ENCODE measurements around the gene GRIK5.
"Not testable (repeated sequence)": the region's sequence is repeated elsewhere in the genome, so short reads cannot be mapped to it uniquely, and the experiment has no call there.

GRIK5 gene

GRCh38 chr19:42069619-42070351 lies at the start of gene GRIK5:
TSS of gene GRIK5 (minus strand) at chr19:42070206. CDS start at chr19:42065770, 4,436 bp downstream.
- no peak for DNase-seq

DNA sequence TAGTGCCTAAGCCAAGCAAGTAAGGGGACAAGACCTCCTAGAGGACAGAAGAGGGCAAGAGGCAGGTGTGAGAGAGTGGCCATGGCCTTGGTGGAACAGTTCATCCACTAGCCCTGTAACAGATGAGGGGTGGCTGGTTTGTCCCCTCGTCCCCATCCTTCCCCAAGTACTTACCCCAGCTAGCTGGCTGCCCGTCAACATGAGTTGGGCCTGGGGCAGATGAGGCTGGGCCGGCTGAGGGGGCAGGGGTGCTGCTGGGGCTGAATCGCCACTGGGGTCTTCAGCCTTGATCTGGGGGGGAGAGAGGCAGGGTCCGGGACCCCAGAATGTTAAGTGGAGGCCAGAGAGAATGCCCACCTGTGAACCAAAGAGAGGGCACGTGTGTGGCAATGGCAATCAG lies 47.1 kb upstream of the GRIK5 start:
- no peak for DNase-seq

DNA sequence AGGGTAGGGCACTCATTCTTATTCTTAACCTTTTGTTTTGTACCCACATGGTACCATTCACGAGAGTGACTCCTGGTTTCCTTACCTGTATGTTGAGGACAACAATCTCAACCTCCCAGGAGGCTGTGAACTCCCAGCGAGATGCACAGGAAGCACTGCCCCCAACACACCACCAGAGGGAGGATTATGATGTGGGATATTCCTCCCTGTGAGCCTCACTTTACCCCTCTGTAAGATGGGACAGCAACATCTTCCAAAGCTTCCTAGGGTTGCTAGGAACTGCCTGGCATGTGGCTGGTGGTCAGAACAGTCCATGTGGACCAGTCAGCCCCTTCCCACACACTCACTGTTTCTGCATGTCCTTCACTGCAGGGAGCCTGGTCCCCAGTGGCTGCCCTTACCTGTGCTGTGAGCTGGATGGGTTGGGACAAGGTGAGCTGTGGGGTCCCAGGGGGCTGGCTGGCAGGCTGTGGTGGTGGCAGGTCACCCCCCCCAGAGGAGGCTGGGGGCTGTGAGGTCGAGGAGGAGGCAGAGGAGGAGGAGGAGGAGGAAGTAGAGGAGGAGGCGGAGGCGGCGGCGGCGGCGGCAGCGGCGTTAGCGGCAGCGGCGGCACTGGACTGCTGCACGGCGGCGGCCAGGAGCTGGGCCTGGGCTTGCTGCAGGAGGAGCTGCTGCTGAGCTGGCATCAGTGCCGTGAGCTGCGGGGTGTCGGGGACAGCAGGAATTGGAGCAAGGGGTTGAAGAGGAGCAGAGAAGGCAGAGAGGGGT lies 46.5 kb upstream of the GRIK5 start:
- DNase-seq: no peak

GRCh38 chr19:42115705-42116104 lies 45.7 kb upstream of the GRIK5 start:
- no peak for DNase-seq

DNA sequence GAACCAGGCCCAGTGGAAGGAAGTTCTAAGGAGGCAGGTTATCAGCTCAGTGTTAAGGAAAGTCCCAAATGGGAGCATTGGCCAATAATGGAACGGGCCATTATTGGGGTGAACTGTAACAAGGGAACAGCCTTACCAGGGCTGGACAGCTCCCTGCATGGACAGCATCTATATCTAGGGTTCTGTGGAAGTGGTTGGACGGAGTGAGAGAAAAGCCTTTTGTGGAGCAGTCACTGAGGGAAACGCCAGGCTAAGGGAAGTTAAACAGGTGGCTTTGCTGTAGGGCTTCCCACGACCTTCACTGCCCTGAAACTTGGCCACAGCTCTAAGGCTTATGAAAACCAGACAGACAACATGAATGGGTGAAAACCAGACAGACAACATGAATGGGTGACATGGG lies 45.2 kb upstream of the GRIK5 start:
- DNase-seq: no peak

GRCh38 chr19:42114412-42114811 lies 44.4 kb upstream of the GRIK5 start:
- DNase-seq: no peak

GRCh38 chr19:42113641-42114348 lies 43.8 kb upstream of the GRIK5 start:
- no peak for DNase-seq

GRCh38 chr19:42111811-42112210 lies 41.8 kb upstream of the GRIK5 start:
- DNase-seq: no peak

GRCh38 chr19:42111384-42111783 lies 41.4 kb upstream of the GRIK5 start:
- no peak for DNase-seq

GRCh38 chr19:42110658-42111057 lies 40.7 kb upstream of the GRIK5 start:
- DNase-seq: no peak

- DNase-seq: no peak
Measured at GRCh38 chr19:42109896-42110295, 39.9 kb upstream of the GRIK5 start.

- peak; percentile 95 for DNase-seq
Measured at GRCh38 chr19:42108527-42109389, 38.8 kb upstream of the GRIK5 start.

- no peak for DNase-seq
Measured at GRCh38 chr19:42105368-42105767, 35.4 kb upstream of the GRIK5 start.

DNA sequence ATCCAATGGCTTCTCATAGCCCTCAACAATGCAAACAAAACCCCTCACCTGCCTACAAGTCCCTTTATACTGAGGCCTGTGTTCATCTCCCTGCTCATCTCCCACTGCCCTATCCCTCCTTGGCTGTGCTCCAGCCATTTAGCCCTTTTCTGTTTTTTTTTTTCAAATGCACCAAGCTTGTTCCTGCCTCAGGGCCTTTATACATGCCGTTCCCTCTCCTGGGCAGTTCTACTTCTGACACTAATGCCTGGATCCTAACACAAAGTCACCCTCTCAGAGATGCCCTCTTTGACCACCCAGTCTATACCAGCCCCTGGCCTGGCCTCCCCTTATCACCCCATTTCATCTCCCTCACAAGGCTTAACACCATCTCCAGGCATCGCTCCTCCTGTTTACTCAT lies 32.9 kb upstream of the GRIK5 start:
- DNase-seq: no peak

GRCh38 chr19:42100241-42100640 lies 30.2 kb upstream of the GRIK5 start:
- not testable (repeated sequence) for DNase-seq

GRCh38 chr19:42099336-42099925 lies 29.4 kb upstream of the GRIK5 start:
- no peak for DNase-seq

DNA sequence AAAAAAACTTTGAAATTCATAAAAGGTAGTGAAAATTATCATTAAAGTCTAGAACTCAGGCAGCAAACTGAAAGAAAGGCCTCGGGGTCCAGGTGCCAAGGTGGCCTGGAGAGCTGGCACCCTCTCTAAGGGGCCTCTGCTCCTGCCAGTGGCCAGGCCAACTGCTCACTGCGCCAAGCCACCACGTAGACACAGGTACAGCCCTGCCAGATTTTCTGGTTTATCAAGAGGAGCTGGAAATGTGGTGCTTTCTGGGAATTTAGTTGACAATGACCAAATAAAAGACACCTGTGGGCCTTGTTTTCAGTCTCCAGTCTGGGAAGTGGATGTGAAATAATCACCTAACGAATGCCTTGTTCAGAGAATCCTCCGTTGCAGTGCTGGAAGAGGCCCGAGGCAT lies 28.8 kb upstream of the GRIK5 start:
- no peak for DNase-seq

- no peak for DNase-seq
Measured at GRCh38 chr19:42097461-42097860, 27.5 kb upstream of the GRIK5 start.

DNA sequence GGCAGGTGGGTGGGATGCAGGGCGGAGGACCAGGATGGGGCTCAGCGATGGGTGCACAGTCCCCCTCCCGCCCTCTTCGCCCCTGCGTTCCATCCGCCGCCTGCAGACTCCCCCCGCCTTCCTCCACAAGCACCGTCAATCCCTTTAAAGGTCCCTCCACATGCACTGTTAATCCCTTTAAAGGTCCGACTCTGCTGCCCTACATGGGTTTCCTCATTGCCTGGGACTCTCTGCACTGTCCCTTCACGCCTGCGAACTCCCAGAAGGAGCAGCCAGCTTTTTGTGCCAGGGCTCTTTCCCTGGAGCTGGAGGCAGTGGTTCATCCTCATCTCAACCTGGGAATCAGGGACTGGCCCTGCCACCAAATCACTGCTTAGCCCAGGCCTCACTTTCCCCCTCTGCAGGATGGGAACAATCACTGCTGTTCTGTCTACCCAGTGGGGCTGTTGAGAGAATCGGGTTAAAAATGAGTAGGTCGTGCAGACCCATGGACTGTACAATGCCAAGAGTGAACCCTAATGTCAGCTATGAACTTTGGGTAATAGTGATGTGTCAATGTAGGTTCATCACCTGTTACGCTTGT lies 26.3 kb upstream of the GRIK5 start:
- DNase-seq: no peak

- no peak for DNase-seq
Measured at GRCh38 chr19:42095814-42096230, 25.8 kb upstream of the GRIK5 start.

DNA sequence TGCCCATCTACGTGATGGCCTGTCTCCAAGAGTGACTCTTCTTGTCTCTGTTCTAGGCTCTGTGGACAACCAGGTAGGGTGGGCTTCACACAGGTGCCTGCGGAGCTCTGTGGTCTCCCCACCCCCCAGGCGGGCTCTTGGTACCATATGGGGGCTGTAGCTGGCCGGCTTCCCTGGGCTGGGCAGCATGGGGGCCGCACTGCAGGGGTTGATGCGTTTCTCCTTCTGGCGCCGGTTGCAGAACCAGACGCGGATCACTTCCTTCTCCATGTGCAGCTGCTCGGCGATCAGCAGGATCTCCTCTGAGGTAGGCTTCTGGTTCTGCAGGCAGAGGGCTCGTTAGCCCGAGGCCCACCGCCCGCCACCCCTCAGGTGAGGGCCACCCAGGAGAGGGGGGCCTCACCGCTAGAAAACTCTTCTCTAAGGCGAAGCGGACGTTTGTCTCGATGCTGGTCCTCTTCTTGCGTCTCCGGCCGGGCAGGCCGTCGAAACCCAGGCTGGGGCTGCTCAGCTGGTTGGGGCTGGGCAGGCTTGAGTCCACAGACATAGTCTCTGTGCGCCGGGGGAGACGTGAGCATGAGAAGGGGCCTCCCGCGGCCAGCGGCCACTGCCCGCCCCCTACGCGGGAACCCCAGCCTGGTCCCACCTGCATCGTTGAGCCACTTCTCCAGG lies 25.3 kb upstream of the GRIK5 start:
- DNase-seq: no peak
